ENCODE data around the gene GRAMD4. TPM values are rescaled to one million over a fixed set of nuclear protein-coding genes. Genes with fewer than 3 reads are reported as not detected.

GRAMD4 gene
- polyA plus RNA-seq, 1 of the 3 experiments (the other 2 are of a cell fraction), result 15.5 TPM

- no peak for TF ChIP-seq REST (IDR thresholded peaks at IDR 0.05; ENCODE audit: low read depth, low read length)
Observed at GRCh38 chr22:46665151-46665695, 45.0 kb downstream of the GRAMD4 start (continued).

DNA sequence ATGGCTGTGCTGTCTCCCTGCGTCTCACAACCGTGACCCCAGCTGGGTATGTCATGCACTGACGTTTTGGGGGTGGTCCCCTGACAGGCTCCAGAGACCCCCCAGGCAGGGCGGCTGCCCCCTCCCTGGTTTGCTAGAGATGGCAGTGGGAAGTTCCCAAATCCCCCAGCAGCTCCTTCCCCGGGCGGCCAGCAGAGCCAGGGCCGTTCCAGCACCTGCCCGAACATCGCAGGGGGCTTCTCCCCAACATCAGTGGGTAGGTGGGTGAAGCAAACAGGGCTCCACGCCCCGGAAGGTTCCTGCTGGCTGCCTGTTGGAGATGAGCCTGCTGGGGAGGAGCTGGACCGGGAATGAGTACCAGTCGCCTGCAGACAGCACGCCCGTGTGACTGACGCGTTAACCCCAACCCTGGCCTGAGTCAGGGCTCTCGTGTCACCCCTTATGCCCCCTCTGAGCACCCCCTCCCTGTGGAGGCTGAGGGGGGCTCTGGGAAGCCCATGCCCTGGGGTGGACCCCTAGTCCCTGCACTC is 45.6 kb downstream of the GRAMD4 start:
- ChIA-PET POLR2A (no interaction called here), CTCF (interaction anchor here (1.5 to 2.0 kb wide), 2 partner anchors 93 to 103 kb away, joined by 3 to 19 read pairs; no protein-coding TSS in a partner anchor)
- H3F3A ChIP-seq (replicated peaks; ENCODE audit: insufficient read depth), result no peaks in the 10 kb centered on the region
- H4K20me1 ChIP-seq (ENCODE audit: insufficient read depth), result peaks cover 1% of the 10 kb centered on the region; the same call in 1 of the 2 replicates
- H3K9me2 ChIP-seq, result no peaks in the 10 kb centered on the region
- DNase-seq, result no peak
- H3K79me2 ChIP-seq (ENCODE audit: insufficient read depth), result no peaks in the 10 kb centered on the region
- H3K4me2 ChIP-seq, result no peak overlapping the region
- TF ChIP-seq TCF12 (IDR thresholded peaks at IDR 0.05), result no peak
- no peak for TF ChIP-seq GATA2 (CRISPR knock-in tag; IDR thresholded peaks at IDR 0.05)
- no peak for TF ChIP-seq CHD2 (IDR thresholded peaks at IDR 0.05; ENCODE audit: low read length, partially characterized antibody)
- TF ChIP-seq TAF1 (IDR thresholded peaks at IDR 0.05; ENCODE audit: borderline replicate concordance, low read depth, low read length), result no peak
- no peak for TF ChIP-seq TEAD4 (IDR thresholded peaks at IDR 0.05; ENCODE audit: borderline replicate concordance, insufficient read depth)
- TF ChIP-seq, protein P1, sequence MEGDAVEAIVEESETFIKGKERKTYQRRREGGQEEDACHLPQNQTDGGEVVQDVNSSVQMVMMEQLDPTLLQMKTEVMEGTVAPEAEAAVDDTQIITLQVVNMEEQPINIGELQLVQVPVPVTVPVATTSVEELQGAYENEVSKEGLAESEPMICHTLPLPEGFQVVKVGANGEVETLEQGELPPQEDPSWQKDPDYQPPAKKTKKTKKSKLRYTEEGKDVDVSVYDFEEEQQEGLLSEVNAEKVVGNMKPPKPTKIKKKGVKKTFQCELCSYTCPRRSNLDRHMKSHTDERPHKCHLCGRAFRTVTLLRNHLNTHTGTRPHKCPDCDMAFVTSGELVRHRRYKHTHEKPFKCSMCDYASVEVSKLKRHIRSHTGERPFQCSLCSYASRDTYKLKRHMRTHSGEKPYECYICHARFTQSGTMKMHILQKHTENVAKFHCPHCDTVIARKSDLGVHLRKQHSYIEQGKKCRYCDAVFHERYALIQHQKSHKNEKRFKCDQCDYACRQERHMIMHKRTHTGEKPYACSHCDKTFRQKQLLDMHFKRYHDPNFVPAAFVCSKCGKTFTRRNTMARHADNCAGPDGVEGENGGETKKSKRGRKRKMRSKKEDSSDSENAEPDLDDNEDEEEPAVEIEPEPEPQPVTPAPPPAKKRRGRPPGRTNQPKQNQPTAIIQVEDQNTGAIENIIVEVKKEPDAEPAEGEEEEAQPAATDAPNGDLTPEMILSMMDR (IDR thresholded peaks at IDR 0.05), result no peak
- TF ChIP-seq, protein P2, sequence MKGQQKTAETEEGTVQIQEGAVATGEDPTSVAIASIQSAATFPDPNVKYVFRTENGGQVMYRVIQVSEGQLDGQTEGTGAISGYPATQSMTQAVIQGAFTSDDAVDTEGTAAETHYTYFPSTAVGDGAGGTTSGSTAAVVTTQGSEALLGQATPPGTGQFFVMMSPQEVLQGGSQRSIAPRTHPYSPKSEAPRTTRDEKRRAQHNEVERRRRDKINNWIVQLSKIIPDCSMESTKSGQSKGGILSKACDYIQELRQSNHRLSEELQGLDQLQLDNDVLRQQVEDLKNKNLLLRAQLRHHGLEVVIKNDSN (IDR thresholded peaks at IDR 0.05; ENCODE audit: borderline replicate concordance, low read depth), result no peak
- no peak for TF ChIP-seq MXI1 (IDR thresholded peaks at IDR 0.05; ENCODE audit: low read depth, low read length)
- no peak for TF ChIP-seq EZH2phosphoT487 (IDR thresholded peaks at IDR 0.05; ENCODE audit: borderline replicate concordance, low read depth)
- TF ChIP-seq SMC3 (IDR thresholded peaks at IDR 0.05; ENCODE audit: low read depth, low read length), result no peak
- no peak for TF ChIP-seq MAX (IDR thresholded peaks at IDR 0.05; ENCODE audit: low read depth)
- TF ChIP-seq RAD21 (IDR thresholded peaks at IDR 0.05; ENCODE audit: low read length), result no peak
- TF ChIP-seq YY1 (IDR thresholded peaks at IDR 0.05; ENCODE audit: low read depth), result no peak
- TF ChIP-seq FOXJ3 (CRISPR knock-in tag; IDR thresholded peaks at IDR 0.05), result no peak
- TF ChIP-seq FOSL2 (IDR thresholded peaks at IDR 0.05; ENCODE audit: borderline replicate concordance, low read depth), result no peak
- no peak for TF ChIP-seq NFIC (IDR thresholded peaks at IDR 0.05; ENCODE audit: borderline replicate concordance)
- no peak for TF ChIP-seq NRF1 (IDR thresholded peaks at IDR 0.05; ENCODE audit: low read depth, low read length)
- TF ChIP-seq, protein P3, sequence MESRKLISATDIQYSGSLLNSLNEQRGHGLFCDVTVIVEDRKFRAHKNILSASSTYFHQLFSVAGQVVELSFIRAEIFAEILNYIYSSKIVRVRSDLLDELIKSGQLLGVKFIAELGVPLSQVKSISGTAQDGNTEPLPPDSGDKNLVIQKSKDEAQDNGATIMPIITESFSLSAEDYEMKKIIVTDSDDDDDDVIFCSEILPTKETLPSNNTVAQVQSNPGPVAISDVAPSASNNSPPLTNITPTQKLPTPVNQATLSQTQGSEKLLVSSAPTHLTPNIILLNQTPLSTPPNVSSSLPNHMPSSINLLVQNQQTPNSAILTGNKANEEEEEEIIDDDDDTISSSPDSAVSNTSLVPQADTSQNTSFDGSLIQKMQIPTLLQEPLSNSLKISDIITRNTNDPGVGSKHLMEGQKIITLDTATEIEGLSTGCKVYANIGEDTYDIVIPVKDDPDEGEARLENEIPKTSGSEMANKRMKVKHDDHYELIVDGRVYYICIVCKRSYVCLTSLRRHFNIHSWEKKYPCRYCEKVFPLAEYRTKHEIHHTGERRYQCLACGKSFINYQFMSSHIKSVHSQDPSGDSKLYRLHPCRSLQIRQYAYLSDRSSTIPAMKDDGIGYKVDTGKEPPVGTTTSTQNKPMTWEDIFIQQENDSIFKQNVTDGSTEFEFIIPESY (IDR thresholded peaks at IDR 0.05; ENCODE audit: borderline replicate concordance, low read depth), result no peak
- no peak for TF ChIP-seq POLR2AphosphoS5 (IDR thresholded peaks at IDR 0.05; ENCODE audit: low read depth, low read length)
- H3K4me1 ChIP-seq (ENCODE audit: control insufficient read depth in 1 of 2, insufficient read depth in 2 of 2, low read depth in 1 of 2, low read length in 1 of 2), result peaks cover 0 to 31% of the 10 kb centered on the region in 2 experiments; a peak in 2 of 4 replicates
- no peak overlapping the region for H2AFZ ChIP-seq (ENCODE audit: low read depth)
- no peak overlapping the region for H3K9ac ChIP-seq
- H3K4me3 ChIP-seq (ENCODE audit: low read depth in 2 of 2, low read length in 1 of 2), result no peak overlapping the region
- 96% methylated on average over 5 of the region's 18 CpGs for WGBS (ENCODE audit: low lambda C conversion rate)
- no peaks in the 10 kb centered on the region for H3K27me3 ChIP-seq (ENCODE audit: insufficient read depth)
- no peak overlapping the region for H3K27ac ChIP-seq (ENCODE audit: low read depth in 2 of 2, low read length in 1 of 2)
- peaks cover 0 to 19% of the 10 kb centered on the region in 2 experiments for H3K36me3 ChIP-seq (replicated peaks in 1 of 2; ENCODE audit: control insufficient read depth in 1 of 2, insufficient read depth in 2 of 2, low read length in 1 of 2)
- H3K9me3 ChIP-seq, result no peaks in the 10 kb centered on the region

All from SK-N-SH (cell line).